ENCODE results near the gene FAM227B. TPM values are rescaled to one million over a fixed set of nuclear protein-coding genes. Genes with fewer than 3 reads are reported as not detected.

FAM227B gene
- total RNA-seq, 2 experiments from 2014 or later, result 2.9 to 4.1 TPM

- no peaks in the 10 kb centered on the region for H3K4me1 Mint-ChIP-seq
- H3K27me3 Mint-ChIP-seq, result no peaks in the 10 kb centered on the region
- H3K27ac Mint-ChIP-seq, result no peak overlapping the region
- H3K9me3 Mint-ChIP-seq, result no peaks in the 10 kb centered on the region
- H3K36me3 Mint-ChIP-seq, result no peaks in the 10 kb centered on the region
- H3K4me3 Mint-ChIP-seq, result no peak overlapping the region
- DNase-seq, result no peak
Measured at GRCh38 chr15:49458145-49458544, 162.5 kb downstream of the FAM227B start.

GRCh38 chr15:49456166-49456565 is 164.5 kb downstream of the FAM227B start:
- no peaks in the 10 kb centered on the region for H3K9me3 Mint-ChIP-seq
- DNase-seq, result no peak
- H3K4me1 Mint-ChIP-seq, result no peaks in the 10 kb centered on the region
- no peaks in the 10 kb centered on the region for H3K36me3 Mint-ChIP-seq
- H3K27me3 Mint-ChIP-seq, result no peaks in the 10 kb centered on the region
- H3K27ac Mint-ChIP-seq, result no peak overlapping the region
- no peak overlapping the region for H3K4me3 Mint-ChIP-seq

- H3K36me3 Mint-ChIP-seq, result no peaks in the 10 kb centered on the region
- no peaks in the 10 kb centered on the region for H3K4me1 Mint-ChIP-seq
- no peak for DNase-seq
- no peaks in the 10 kb centered on the region for H3K9me3 Mint-ChIP-seq
- H3K27ac Mint-ChIP-seq, result no peak overlapping the region
- H3K4me3 Mint-ChIP-seq, result no peak overlapping the region
- peaks cover 4% of the 10 kb centered on the region for H3K27me3 Mint-ChIP-seq
Measured at GRCh38 chr15:49452595-49452994, 168.0 kb downstream of the FAM227B start.

- DNase-seq, result no peak
- H3K4me1 Mint-ChIP-seq, result peaks cover 3% of the 10 kb centered on the region
- H3K27me3 Mint-ChIP-seq, result no peaks in the 10 kb centered on the region
- no peaks in the 10 kb centered on the region for H3K36me3 Mint-ChIP-seq
- H3K9me3 Mint-ChIP-seq, result no peaks in the 10 kb centered on the region
- H3K27ac Mint-ChIP-seq, result no peak overlapping the region
- no peak overlapping the region for H3K4me3 Mint-ChIP-seq
Measured at GRCh38 chr15:49441816-49442215, 178.8 kb downstream of the FAM227B start.

- Mint-ChIP-seq H3K27ac (no peak overlapping the region), H3K4me3 (no peak overlapping the region), H3K27me3 (no peaks in the 10 kb centered on the region), H3K9me3 (no peaks in the 10 kb centered on the region), H3K36me3 (no peaks in the 10 kb centered on the region), H3K4me1 (peaks cover 3% of the 10 kb centered on the region)
- no peak for DNase-seq
Measured at GRCh38 chr15:49441356-49441755, 179.3 kb downstream of the FAM227B start.

GRCh38 chr15:49439678-49440395 is 180.8 kb downstream of the FAM227B start:
- no peaks in the 10 kb centered on the region for H3K27me3 Mint-ChIP-seq
- no peak overlapping the region for H3K27ac Mint-ChIP-seq
- peaks cover 3% of the 10 kb centered on the region for H3K4me1 Mint-ChIP-seq
- no peaks in the 10 kb centered on the region for H3K36me3 Mint-ChIP-seq
- H3K4me3 Mint-ChIP-seq, result no peak overlapping the region
- DNase-seq, result no peak
- no peaks in the 10 kb centered on the region for H3K9me3 Mint-ChIP-seq

- no peak overlapping the region for H3K27ac Mint-ChIP-seq
- no peaks in the 10 kb centered on the region for H3K36me3 Mint-ChIP-seq
- no peaks in the 10 kb centered on the region for H3K27me3 Mint-ChIP-seq
Measured at GRCh38 chr15:49438962-49439631, 181.5 kb downstream of the FAM227B start.

GRCh38 chr15:49436751-49437150 is 183.9 kb downstream of the FAM227B start:
- H3K27ac Mint-ChIP-seq, result no peak overlapping the region

More at GRCh38 chr15:49438962-49439631, 181.5 kb downstream of the FAM227B start:
- Mint-ChIP-seq H3K9me3 (no peaks in the 10 kb centered on the region), H3K4me1 (peaks cover 3% of the 10 kb centered on the region), H3K4me3 (no peak overlapping the region)
- no peak for DNase-seq

GRCh38 chr15:49435174-49435573 is 185.4 kb downstream of the FAM227B start:
- H3K9me3 Mint-ChIP-seq, result no peaks in the 10 kb centered on the region
- no peak overlapping the region for H3K27ac Mint-ChIP-seq
- no peak for DNase-seq
- H3K27me3 Mint-ChIP-seq, result no peaks in the 10 kb centered on the region
- peaks cover 3% of the 10 kb centered on the region for H3K4me1 Mint-ChIP-seq
- no peaks in the 10 kb centered on the region for H3K36me3 Mint-ChIP-seq
- H3K4me3 Mint-ChIP-seq, result no peak overlapping the region

More at GRCh38 chr15:49436751-49437150, 183.9 kb downstream of the FAM227B start:
- H3K27me3 Mint-ChIP-seq, result no peaks in the 10 kb centered on the region
- DNase-seq, result no peak
- peaks cover 3% of the 10 kb centered on the region for H3K4me1 Mint-ChIP-seq
- no peaks in the 10 kb centered on the region for H3K9me3 Mint-ChIP-seq
- H3K4me3 Mint-ChIP-seq, result no peak overlapping the region
- H3K36me3 Mint-ChIP-seq, result no peaks in the 10 kb centered on the region

GRCh38 chr15:49430046-49430445 is 190.6 kb downstream of the FAM227B start:
- H3K4me1 Mint-ChIP-seq, result no peaks in the 10 kb centered on the region
- no peak overlapping the region for H3K27ac Mint-ChIP-seq

GRCh38 chr15:49428409-49429095 is 192.1 kb downstream of the FAM227B start:
- H3K9me3 Mint-ChIP-seq, result no peaks in the 10 kb centered on the region
- H3K27ac Mint-ChIP-seq, result no peak overlapping the region
- no peak for DNase-seq
- H3K36me3 Mint-ChIP-seq, result no peaks in the 10 kb centered on the region
- no peaks in the 10 kb centered on the region for H3K27me3 Mint-ChIP-seq
- no peak overlapping the region for H3K4me3 Mint-ChIP-seq
- H3K4me1 Mint-ChIP-seq, result no peaks in the 10 kb centered on the region

More at GRCh38 chr15:49430046-49430445, 190.6 kb downstream of the FAM227B start:
- Mint-ChIP-seq H3K27me3 (no peaks in the 10 kb centered on the region), H3K4me3 (no peak overlapping the region), H3K36me3 (no peaks in the 10 kb centered on the region), H3K9me3 (no peaks in the 10 kb centered on the region)
- DNase-seq, result no peak

GRCh38 chr15:49427372-49427771 is 193.2 kb downstream of the FAM227B start:
- Mint-ChIP-seq H3K4me1 (no peaks in the 10 kb centered on the region), H3K27me3 (no peaks in the 10 kb centered on the region), H3K4me3 (no peak overlapping the region), H3K27ac (no peak overlapping the region), H3K36me3 (no peaks in the 10 kb centered on the region), H3K9me3 (no peaks in the 10 kb centered on the region)
- DNase-seq, result no peak

- Mint-ChIP-seq H3K36me3 (no peaks in the 10 kb centered on the region), H3K27me3 (no peaks in the 10 kb centered on the region), H3K4me3 (no peak overlapping the region), H3K4me1 (peaks cover 4% of the 10 kb centered on the region), H3K9me3 (no peaks in the 10 kb centered on the region), H3K27ac (no peak overlapping the region)
- no peak for DNase-seq
Measured at GRCh38 chr15:49424954-49425353, 195.7 kb downstream of the FAM227B start.

GRCh38 chr15:49423901-49424550 is 196.6 kb downstream of the FAM227B start:
- DNase-seq, result no peak
- H3K36me3 Mint-ChIP-seq, result no peaks in the 10 kb centered on the region
- H3K4me3 Mint-ChIP-seq, result no peak overlapping the region
- H3K27ac Mint-ChIP-seq, result no peak overlapping the region
- H3K9me3 Mint-ChIP-seq, result no peaks in the 10 kb centered on the region
- H3K27me3 Mint-ChIP-seq, result no peaks in the 10 kb centered on the region
- peaks cover 4% of the 10 kb centered on the region for H3K4me1 Mint-ChIP-seq

GRCh38 chr15:49423021-49423420 is 197.6 kb downstream of the FAM227B start, which contains the start of gene FGF7:
Gene FGF7 (plus strand): TSS chr15:49423242. CDS start chr15:49424298, 1,056 bp downstream.
- H3K36me3 Mint-ChIP-seq, result no peaks in the 10 kb centered on the region
- DNase-seq, result no peak
- H3K4me1 Mint-ChIP-seq, result peaks cover 4% of the 10 kb centered on the region
- no peak within 1 kb of the TSS for H3K4me3 Mint-ChIP-seq
- H3K27ac Mint-ChIP-seq, result no peak within 1 kb of the TSS
- no peaks in the 10 kb centered on the region for H3K27me3 Mint-ChIP-seq
- H3K9me3 Mint-ChIP-seq, result no peaks in the 10 kb centered on the region
